Panc1 (cell line): Measurements from ENCODE around the gene PPIP5K2. TPM values are rescaled to one million over a fixed set of nuclear protein-coding genes. Genes with fewer than 3 reads are reported as not detected.

ENCODE experiments used
- ATAC-seq: fragments of 200-7000 bp; cut with Tn5 transposase; 2 replicates; pipeline ENCODE4 v1.9.1; 2020; ENCODE audit warnings: mild to moderate bottlenecking, moderate library complexity
- BruUV-seq: library from RNA; stranded (reverse); fragments of 400-500 nt; replicated peaks from 2 replicates; lab custom pipeline; 2021; lab: Mats Ljungman, UMichigan
- CTCF ChIA-PET: fragments of 300-600 bp; sonication (Branson Sonifier 250); formaldehyde crosslinking; loops from one replicate; lab custom pipeline; 2022; ENCODE audit warnings: antibody characterized with exemption; lab: Charles Lee
- POLR2A ChIA-PET: fragments of 300-600 bp; sonication (Branson Sonifier 250); formaldehyde crosslinking; loops from one replicate; lab custom pipeline; 2022; ENCODE audit warnings: antibody characterized with exemption; lab: Charles Lee
- DNase-seq: peaks from one replicate; pipeline ENCODE4 v3.0.0-alpha.2; 2010; ENCODE audit warnings: low read depth, low spot score
- H3K27ac ChIP-seq: 2 replicates; pipeline ENCODE4 v1.5.1; 2011; ENCODE audit warnings: mild to moderate bottlenecking, low read length, inconsistent platforms
- H3K27me3 ChIP-seq: fragments of 200-500 bp; sonication (Bioruptor generic); 2 replicates; pipeline ENCODE4 v1.6.0; 2014; ENCODE audit warnings: low read length, inconsistent platforms; ENCODE audit not compliant: control insufficient read depth, insufficient read depth
- H3K36me3 ChIP-seq: fragments of 200-500 bp; sonication (Bioruptor generic); 2 replicates; pipeline ENCODE4 v1.5.1; 2014; ENCODE audit warnings: inconsistent platforms, mild to moderate bottlenecking, low read length, moderate library complexity; ENCODE audit not compliant: control insufficient read depth, insufficient read depth
- H3K4me1 ChIP-seq: 2 replicates; pipeline ENCODE4 v1.5.1; 2011; ENCODE audit warnings: inconsistent platforms, mild to moderate bottlenecking, low read length, moderate library complexity; ENCODE audit not compliant: control insufficient read depth, insufficient read depth
- H3K4me3 ChIP-seq, 2 experiments: 2 replicates each; pipeline ENCODE4 v1.5.1; 2011 to 2012; ENCODE audit warnings: low read depth in 2 of 2, low read length in 2 of 2, mild to moderate bottlenecking in 2 of 2, inconsistent platforms in 1 of 2, moderate library complexity in 1 of 2
- H3K9me3 ChIP-seq: fragments of 200-500 bp; sonication (Bioruptor generic); 2 replicates; pipeline ENCODE4 v1.5.1; 2014; ENCODE audit warnings: low read depth, mild to moderate bottlenecking, inconsistent platforms, low read length, moderate library complexity; ENCODE audit not compliant: control insufficient read depth, insufficient read depth
- CTCF ChIP-seq: fragments of 450-650 bp; IDR thresholded peaks from 2 replicates; pipeline ENCODE4 v1.5.1; 2017; ENCODE audit warnings: mild to moderate bottlenecking
- POLR2AphosphoS5 ChIP-seq: IDR thresholded peaks from 2 replicates; pipeline ENCODE4 v1.6.1; 2012; ENCODE audit warnings: mild to moderate bottlenecking, low read depth, low read length, moderate library complexity
- SIN3A ChIP-seq: IDR thresholded peaks from 2 replicates; pipeline ENCODE4 v1.6.1; 2012; ENCODE audit warnings: low read depth, mild to moderate bottlenecking, low read length, moderate library complexity, borderline replicate concordance; ENCODE audit not compliant: insufficient read depth
- TCF7L2 ChIP-seq: IDR thresholded peaks from 2 replicates; pipeline ENCODE4 v1.6.1; 2011; ENCODE audit warnings: mild to moderate bottlenecking, low read depth, low read length, inconsistent platforms
- in situ Hi-C: cut with HindIII; loops from 2 replicates; pipeline ENCODE4 v1.10.0; 2016; ENCODE audit warnings: low sequenced_read_pairs, low pct_unique_long_range_greater_than_20kb
- intact Hi-C: fragments of 100-400 bp; cut with micrococcal nuclease; formaldehyde crosslinking; loops from one replicate; pipeline ENCODE4 v1.10.0; 2022; ENCODE audit not compliant: unreplicated experiment
- total RNA-seq: library from RNA; stranded (reverse); gene quantifications from one replicate; pipeline ENCODE4 v1.2.1, GENCODE V29; 2021; ENCODE audit not compliant: unreplicated experiment
- TF ChIP-seq, protein P1 (sequence below), 2 experiments: IDR thresholded peaks; 2 replicates each; pipeline ENCODE4 v1.6.1; 2011 to 2012; ENCODE audit warnings: low read depth in 2 of 2, control low read depth in 1 of 2, low read length in 1 of 2, mild to moderate bottlenecking in 1 of 2, moderate library complexity in 1 of 2; ENCODE audit not compliant: insufficient read depth in 1 of 2

The PPIP5K2 gene
- total RNA-seq, 1 experiment from 2014 or later: 56.8 TPM

GRCh38 chr5:103177543-103177942 lies 57.4 kb downstream of the PPIP5K2 start:
- Histone ChIP-seq H3K9me3 (no peaks in the 10 kb centered on the region), H3K27me3 (no peaks in the 10 kb centered on the region), H3K36me3 (peaks cover 10% of the 10 kb centered on the region), H3K4me1 (no peaks in the 10 kb centered on the region), H3K27ac (no peak overlapping the region), H3K4me3 (no peak overlapping the region)
- POLR2A ChIA-PET: no interaction called here
- intact Hi-C loops (no loop called here), in situ Hi-C loops (no loop called here)
- ATAC-seq (no peak), DNase-seq (no peak)
- BruUV-seq: no TSS peak
- CTCF ChIA-PET: no interaction called here
- TF ChIP-seq SIN3A: no peak
- no peak for TF ChIP-seq CTCF
- TF ChIP-seq POLR2AphosphoS5: no peak
- no peak for TF ChIP-seq TCF7L2
- TF ChIP-seq, protein P1, sequence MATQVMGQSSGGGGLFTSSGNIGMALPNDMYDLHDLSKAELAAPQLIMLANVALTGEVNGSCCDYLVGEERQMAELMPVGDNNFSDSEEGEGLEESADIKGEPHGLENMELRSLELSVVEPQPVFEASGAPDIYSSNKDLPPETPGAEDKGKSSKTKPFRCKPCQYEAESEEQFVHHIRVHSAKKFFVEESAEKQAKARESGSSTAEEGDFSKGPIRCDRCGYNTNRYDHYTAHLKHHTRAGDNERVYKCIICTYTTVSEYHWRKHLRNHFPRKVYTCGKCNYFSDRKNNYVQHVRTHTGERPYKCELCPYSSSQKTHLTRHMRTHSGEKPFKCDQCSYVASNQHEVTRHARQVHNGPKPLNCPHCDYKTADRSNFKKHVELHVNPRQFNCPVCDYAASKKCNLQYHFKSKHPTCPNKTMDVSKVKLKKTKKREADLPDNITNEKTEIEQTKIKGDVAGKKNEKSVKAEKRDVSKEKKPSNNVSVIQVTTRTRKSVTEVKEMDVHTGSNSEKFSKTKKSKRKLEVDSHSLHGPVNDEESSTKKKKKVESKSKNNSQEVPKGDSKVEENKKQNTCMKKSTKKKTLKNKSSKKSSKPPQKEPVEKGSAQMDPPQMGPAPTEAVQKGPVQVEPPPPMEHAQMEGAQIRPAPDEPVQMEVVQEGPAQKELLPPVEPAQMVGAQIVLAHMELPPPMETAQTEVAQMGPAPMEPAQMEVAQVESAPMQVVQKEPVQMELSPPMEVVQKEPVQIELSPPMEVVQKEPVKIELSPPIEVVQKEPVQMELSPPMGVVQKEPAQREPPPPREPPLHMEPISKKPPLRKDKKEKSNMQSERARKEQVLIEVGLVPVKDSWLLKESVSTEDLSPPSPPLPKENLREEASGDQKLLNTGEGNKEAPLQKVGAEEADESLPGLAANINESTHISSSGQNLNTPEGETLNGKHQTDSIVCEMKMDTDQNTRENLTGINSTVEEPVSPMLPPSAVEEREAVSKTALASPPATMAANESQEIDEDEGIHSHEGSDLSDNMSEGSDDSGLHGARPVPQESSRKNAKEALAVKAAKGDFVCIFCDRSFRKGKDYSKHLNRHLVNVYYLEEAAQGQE (IDR thresholded peaks at IDR 0.05; ENCODE audit: insufficient read depth in 1 of 2, low read depth in 2 of 2, low read length in 1 of 2): no peak

DNA sequence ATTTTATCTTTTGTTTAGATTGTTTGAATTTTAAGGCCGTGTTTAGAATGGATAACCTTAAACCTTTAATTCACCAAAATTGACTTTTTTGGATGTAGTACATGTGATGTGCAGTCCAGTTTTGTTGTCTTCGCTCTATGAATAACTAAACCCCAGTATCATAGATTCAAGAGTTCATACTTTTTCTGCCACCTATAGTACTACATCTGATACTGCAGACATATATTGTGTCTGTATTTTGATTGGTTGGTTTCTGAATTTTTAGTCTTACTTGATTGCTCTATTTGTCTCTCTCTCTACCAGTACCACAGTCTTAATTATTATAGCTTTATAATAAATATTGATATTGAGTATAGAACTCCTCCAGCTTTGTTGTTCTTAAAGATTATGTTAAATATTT lies 58.1 kb downstream of the PPIP5K2 start:
- ATAC-seq: no peak

More for the DNA sequence above, 58.1 kb downstream of the PPIP5K2 start:
- Histone ChIP-seq H3K9me3 (no peaks in the 10 kb centered on the region), H3K27me3 (no peaks in the 10 kb centered on the region), H3K4me1 (no peaks in the 10 kb centered on the region), H3K27ac (no peak overlapping the region), H3K4me3 (no peak overlapping the region), H3K36me3 (peaks cover 10% of the 10 kb centered on the region)
- BruUV-seq: no TSS peak
- intact Hi-C loops: no loop called here
- ChIA-PET CTCF (no interaction called here), POLR2A (no interaction called here)
- in situ Hi-C loops: no loop called here
- TF ChIP-seq TCF7L2 (no peak), CTCF (no peak), POLR2AphosphoS5 (no peak), SIN3A (no peak)
- TF ChIP-seq, protein P1 (IDR thresholded peaks at IDR 0.05; ENCODE audit: insufficient read depth in 1 of 2, low read depth in 2 of 2, low read length in 1 of 2): no peak
- no peak for DNase-seq
